ENCODE results near the gene VSIG1. TPM values are rescaled to one million over a fixed set of nuclear protein-coding genes. Genes with fewer than 3 reads are reported as not detected.

Gene VSIG1
- total and polyA plus RNA-seq, 2 donors: 0.99 to 1.4 TPM

DNA sequence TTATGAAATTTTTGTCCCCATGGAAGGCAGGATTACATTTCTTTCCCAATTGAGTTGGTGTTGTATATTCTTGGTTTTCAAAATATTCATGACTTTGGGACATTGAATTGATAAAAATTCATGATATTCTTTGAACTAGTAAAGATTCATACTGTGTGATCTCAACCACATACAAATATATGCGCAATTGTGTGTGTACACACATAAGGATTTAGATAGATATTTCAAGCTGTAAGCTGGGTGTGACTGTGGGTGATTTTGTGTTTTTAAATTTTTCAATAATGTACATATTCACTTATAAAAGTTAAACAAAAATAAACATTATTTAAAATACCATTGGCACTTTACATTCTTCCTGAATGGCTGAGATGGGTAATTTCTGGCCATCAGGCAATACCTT is 19.5 kb upstream of the VSIG1 start:
- Histone ChIP-seq H3K36me3 (ENCODE audit: control insufficient read depth in 2 of 2, insufficient read depth in 2 of 2, low read length in 1 of 2) (no peaks in the 10 kb centered on the region), H3K9me3 (ENCODE audit: control insufficient read depth in 2 of 2, insufficient read depth in 1 of 2, low read length in 1 of 2) (no peaks in the 10 kb centered on the region), H3K27ac (ENCODE audit: low read depth in 1 of 2, low read length in 1 of 2) (no peak overlapping the region), H3K4me1 (ENCODE audit: control insufficient read depth in 2 of 2, insufficient read depth in 2 of 2, low read length in 2 of 2) (no peaks in the 10 kb centered on the region), H3K4me3 (ENCODE audit: low read length in 2 of 2) (no peak overlapping the region), H3K27me3 (ENCODE audit: control insufficient read depth in 2 of 2, insufficient read depth in 1 of 2, low read length in 1 of 2) (no peaks in the 10 kb centered on the region)
- DNase-seq (ENCODE audit: low read depth in 6 of 9, low spot score in 9 of 9): no peak
- 96% methylated on average over 1 of the region's 1 CpG for WGBS

DNA sequence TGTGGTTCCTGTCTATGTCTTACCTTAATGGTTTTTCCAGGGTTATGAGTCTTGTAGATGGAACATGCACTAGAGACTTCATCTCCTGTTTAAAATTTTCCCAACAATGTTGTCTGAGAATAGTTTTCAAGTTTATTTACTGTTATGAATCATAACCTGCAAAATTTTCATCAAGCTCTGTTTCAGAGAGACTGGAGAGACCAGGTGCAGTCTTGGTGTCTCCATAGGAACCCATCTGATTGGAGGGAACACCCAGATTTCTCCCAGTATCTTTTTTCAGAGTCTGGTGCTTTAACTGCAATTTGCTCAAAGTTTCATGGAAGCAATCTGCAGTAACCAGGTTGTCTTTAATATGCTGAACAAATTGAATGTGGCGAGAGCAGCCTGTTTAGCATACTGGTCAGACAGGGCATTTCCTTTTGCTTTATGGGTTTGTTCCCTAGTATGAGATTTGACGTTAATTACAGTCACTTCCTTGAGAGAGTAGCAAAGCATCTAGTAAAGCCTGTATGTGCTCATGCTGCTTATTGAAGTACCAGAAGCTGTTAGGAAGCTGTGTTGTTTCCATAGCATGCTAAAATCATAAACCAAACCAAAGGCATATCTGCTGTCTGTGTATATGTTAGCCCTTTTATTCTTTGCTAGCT is 18.8 kb upstream of the VSIG1 start:
- no peaks in the 10 kb centered on the region for H3K4me1 ChIP-seq (ENCODE audit: control insufficient read depth in 2 of 2, insufficient read depth in 2 of 2, low read length in 2 of 2)
- 73% methylated on average over 2 of the region's 2 CpGs for WGBS
- H3K36me3 ChIP-seq (ENCODE audit: control insufficient read depth in 2 of 2, insufficient read depth in 2 of 2, low read length in 1 of 2): no peaks in the 10 kb centered on the region
- no peak overlapping the region for H3K27ac ChIP-seq (ENCODE audit: low read depth in 1 of 2, low read length in 1 of 2)
- no peak overlapping the region for H3K4me3 ChIP-seq (ENCODE audit: low read length in 2 of 2)
- no peak for DNase-seq (ENCODE audit: low read depth in 6 of 9, low spot score in 9 of 9)
- no peaks in the 10 kb centered on the region for H3K27me3 ChIP-seq (ENCODE audit: control insufficient read depth in 2 of 2, insufficient read depth in 1 of 2, low read length in 1 of 2)
- no peaks in the 10 kb centered on the region for H3K9me3 ChIP-seq (ENCODE audit: control insufficient read depth in 2 of 2, insufficient read depth in 1 of 2, low read length in 1 of 2)

GRCh38 chrX:108028854-108029253 is 16.0 kb upstream of the VSIG1 start:
- no peak for DNase-seq (ENCODE audit: low read depth in 6 of 9, low spot score in 9 of 9)
- Histone ChIP-seq H3K4me1 (ENCODE audit: control insufficient read depth in 2 of 2, insufficient read depth in 2 of 2, low read length in 2 of 2) (no peaks in the 10 kb centered on the region), H3K36me3 (ENCODE audit: control insufficient read depth in 2 of 2, insufficient read depth in 2 of 2, low read length in 1 of 2) (no peaks in the 10 kb centered on the region), H3K27ac (ENCODE audit: low read depth in 1 of 2, low read length in 1 of 2) (no peak overlapping the region), H3K27me3 (ENCODE audit: control insufficient read depth in 2 of 2, insufficient read depth in 1 of 2, low read length in 1 of 2) (peaks cover 0 to 2% of the 10 kb centered on the region in 2 donors), H3K9me3 (ENCODE audit: control insufficient read depth in 2 of 2, insufficient read depth in 1 of 2, low read length in 1 of 2) (no peaks in the 10 kb centered on the region), H3K4me3 (ENCODE audit: low read length in 2 of 2) (no peak overlapping the region)
- WGBS: 75% methylated on average over 1 of the region's 1 CpG

DNA sequence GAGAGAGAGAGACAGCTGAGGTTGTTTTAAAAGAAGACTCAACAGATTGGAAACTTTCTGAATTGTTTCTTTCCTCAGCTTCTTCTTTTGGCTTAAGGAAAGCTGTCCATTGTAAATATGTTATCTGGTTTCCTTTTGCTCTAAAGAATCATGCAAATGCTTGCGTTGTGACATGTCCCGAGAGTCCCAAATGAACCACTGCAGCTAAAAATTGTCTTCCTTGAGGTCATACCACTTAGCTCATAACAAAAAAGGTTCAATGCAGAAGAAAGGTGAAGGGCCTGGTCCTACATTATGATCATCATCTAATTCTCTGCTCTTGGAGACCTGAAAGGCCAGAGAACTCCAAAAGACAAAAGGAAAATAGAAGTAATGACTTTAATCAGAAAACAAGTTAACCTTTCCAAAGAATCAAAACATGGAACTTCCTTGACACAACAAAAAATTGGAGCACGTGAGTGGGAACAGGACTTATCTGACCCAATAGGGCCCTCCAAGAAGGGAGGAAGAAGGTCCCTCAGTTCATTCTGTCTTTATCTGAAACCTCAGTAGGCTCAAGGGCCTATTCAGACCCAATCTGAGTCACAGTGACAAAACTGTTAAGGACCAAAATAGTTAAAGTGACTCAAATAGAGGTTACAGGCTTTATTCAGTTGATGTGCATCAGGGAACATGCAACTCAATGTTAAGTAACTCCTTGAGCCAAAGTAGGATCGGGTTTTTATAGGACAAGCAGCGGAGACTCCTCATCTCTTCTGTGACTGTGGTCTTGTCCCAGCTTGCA is 14.7 kb upstream of the VSIG1 start:
- Histone ChIP-seq H3K4me3 (ENCODE audit: low read length in 2 of 2) (no peak overlapping the region), H3K27ac (ENCODE audit: low read depth in 1 of 2, low read length in 1 of 2) (no peak overlapping the region), H3K27me3 (ENCODE audit: control insufficient read depth in 2 of 2, insufficient read depth in 1 of 2, low read length in 1 of 2) (peaks cover 0 to 2% of the 10 kb centered on the region in 2 donors), H3K9me3 (ENCODE audit: control insufficient read depth in 2 of 2, insufficient read depth in 1 of 2, low read length in 1 of 2) (no peaks in the 10 kb centered on the region), H3K36me3 (ENCODE audit: control insufficient read depth in 2 of 2, insufficient read depth in 2 of 2, low read length in 1 of 2) (no peaks in the 10 kb centered on the region), H3K4me1 (ENCODE audit: control insufficient read depth in 2 of 2, insufficient read depth in 2 of 2, low read length in 2 of 2) (no peaks in the 10 kb centered on the region)
- 91% methylated on average over 5 of the region's 5 CpGs for WGBS
- DNase-seq (ENCODE audit: low read depth in 6 of 9, low spot score in 9 of 9): no peak

GRCh38 chrX:108032944-108033343 is 11.9 kb upstream of the VSIG1 start:
- Histone ChIP-seq H3K4me1 (ENCODE audit: control insufficient read depth in 2 of 2, insufficient read depth in 2 of 2, low read length in 2 of 2) (no peaks in the 10 kb centered on the region), H3K27ac (ENCODE audit: low read depth in 1 of 2, low read length in 1 of 2) (no peak overlapping the region), H3K27me3 (ENCODE audit: control insufficient read depth in 2 of 2, insufficient read depth in 1 of 2, low read length in 1 of 2) (peaks cover 0 to 2% of the 10 kb centered on the region in 2 donors), H3K4me3 (ENCODE audit: low read length in 2 of 2) (no peak overlapping the region), H3K9me3 (ENCODE audit: control insufficient read depth in 2 of 2, insufficient read depth in 1 of 2, low read length in 1 of 2) (no peaks in the 10 kb centered on the region), H3K36me3 (ENCODE audit: control insufficient read depth in 2 of 2, insufficient read depth in 2 of 2, low read length in 1 of 2) (no peaks in the 10 kb centered on the region)
- no peak for DNase-seq (ENCODE audit: low read depth in 6 of 9, low spot score in 9 of 9)
- WGBS: 99% methylated on average over 5 of the region's 5 CpGs

GRCh38 chrX:108033890-108034289 is 11.0 kb upstream of the VSIG1 start:
- Histone ChIP-seq H3K4me3 (ENCODE audit: low read length in 2 of 2) (no peak overlapping the region), H3K9me3 (ENCODE audit: control insufficient read depth in 2 of 2, insufficient read depth in 1 of 2, low read length in 1 of 2) (no peaks in the 10 kb centered on the region), H3K36me3 (ENCODE audit: control insufficient read depth in 2 of 2, insufficient read depth in 2 of 2, low read length in 1 of 2) (no peaks in the 10 kb centered on the region), H3K27ac (ENCODE audit: low read depth in 1 of 2, low read length in 1 of 2) (no peak overlapping the region), H3K27me3 (ENCODE audit: control insufficient read depth in 2 of 2, insufficient read depth in 1 of 2, low read length in 1 of 2) (peaks cover 0 to 2% of the 10 kb centered on the region in 2 donors), H3K4me1 (ENCODE audit: control insufficient read depth in 2 of 2, insufficient read depth in 2 of 2, low read length in 2 of 2) (no peaks in the 10 kb centered on the region)
- no peak for DNase-seq (ENCODE audit: low read depth in 6 of 9, low spot score in 9 of 9)
- 92% methylated on average over 3 of the region's 3 CpGs for WGBS

- no peak for DNase-seq (ENCODE audit: low read depth in 6 of 9, low spot score in 9 of 9)
- peaks cover 0 to 2% of the 10 kb centered on the region in 2 donors for H3K27me3 ChIP-seq (ENCODE audit: control insufficient read depth in 2 of 2, insufficient read depth in 1 of 2, low read length in 1 of 2)
- no peaks in the 10 kb centered on the region for H3K9me3 ChIP-seq (ENCODE audit: control insufficient read depth in 2 of 2, insufficient read depth in 1 of 2, low read length in 1 of 2)
- H3K4me3 ChIP-seq (ENCODE audit: low read length in 2 of 2): no peak overlapping the region
- no peaks in the 10 kb centered on the region for H3K36me3 ChIP-seq (ENCODE audit: control insufficient read depth in 2 of 2, insufficient read depth in 2 of 2, low read length in 1 of 2)
- no peak overlapping the region for H3K27ac ChIP-seq (ENCODE audit: low read depth in 1 of 2, low read length in 1 of 2)
- WGBS: 96% methylated on average over 3 of the region's 3 CpGs
- no peaks in the 10 kb centered on the region for H3K4me1 ChIP-seq (ENCODE audit: control insufficient read depth in 2 of 2, insufficient read depth in 2 of 2, low read length in 2 of 2)
These were observed 10.1 kb upstream of the VSIG1 start for GRCh38 chrX:108034725-108035124.

GRCh38 chrX:108036298-108036973 is 8.4 kb upstream of the VSIG1 start:
- no peak for DNase-seq (ENCODE audit: low read depth in 6 of 9, low spot score in 9 of 9)
- no peaks in the 10 kb centered on the region for H3K9me3 ChIP-seq (ENCODE audit: control insufficient read depth in 2 of 2, insufficient read depth in 1 of 2, low read length in 1 of 2)
- H3K4me1 ChIP-seq (ENCODE audit: control insufficient read depth in 2 of 2, insufficient read depth in 2 of 2, low read length in 2 of 2): no peaks in the 10 kb centered on the region
- no peak overlapping the region for H3K27ac ChIP-seq (ENCODE audit: low read depth in 1 of 2, low read length in 1 of 2)
- H3K36me3 ChIP-seq (ENCODE audit: control insufficient read depth in 2 of 2, insufficient read depth in 2 of 2, low read length in 1 of 2): no peaks in the 10 kb centered on the region
- H3K4me3 ChIP-seq (ENCODE audit: low read length in 2 of 2): no peak overlapping the region
- 91% methylated on average over 4 of the region's 4 CpGs for WGBS
- H3K27me3 ChIP-seq (ENCODE audit: control insufficient read depth in 2 of 2, insufficient read depth in 1 of 2, low read length in 1 of 2): peaks cover 0 to 2% of the 10 kb centered on the region in 2 donors

DNA sequence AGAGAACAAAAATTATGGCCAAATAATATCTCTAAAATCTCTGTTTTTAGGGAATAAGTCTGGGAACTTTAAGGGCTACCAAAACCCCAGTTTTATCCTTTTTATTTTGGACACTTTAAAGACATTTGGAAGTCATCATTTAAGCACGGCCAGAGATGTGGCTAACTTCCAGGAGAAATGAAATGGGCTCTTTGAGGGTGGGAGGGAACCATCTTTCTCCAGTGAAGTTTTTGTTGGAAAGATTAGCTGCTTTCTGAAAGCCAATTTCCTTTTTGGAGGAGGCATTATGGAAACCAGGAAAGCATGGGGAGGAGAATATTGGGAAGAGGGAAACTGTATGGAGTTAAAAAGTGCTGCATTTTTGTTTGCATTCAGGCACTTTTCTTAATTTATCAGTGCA is 4.8 kb downstream of the VSIG1 start:
- no peaks in the 10 kb centered on the region for H3K27me3 ChIP-seq (ENCODE audit: control insufficient read depth in 2 of 2, insufficient read depth in 1 of 2, low read length in 1 of 2)
- no peaks in the 10 kb centered on the region for H3K9me3 ChIP-seq (ENCODE audit: control insufficient read depth in 2 of 2, insufficient read depth in 1 of 2, low read length in 1 of 2)
- no peak for DNase-seq (ENCODE audit: low read depth in 6 of 9, low spot score in 9 of 9)
- 95% methylated on average over 1 of the region's 1 CpG for WGBS
- H3K4me1 ChIP-seq (ENCODE audit: control insufficient read depth in 2 of 2, insufficient read depth in 2 of 2, low read length in 2 of 2): no peaks in the 10 kb centered on the region
- H3K36me3 ChIP-seq (ENCODE audit: control insufficient read depth in 2 of 2, insufficient read depth in 2 of 2, low read length in 1 of 2): no peaks in the 10 kb centered on the region
- no peak overlapping the region for H3K27ac ChIP-seq (ENCODE audit: low read depth in 1 of 2, low read length in 1 of 2)
- no peak overlapping the region for H3K4me3 ChIP-seq (ENCODE audit: low read length in 2 of 2)
